HepG2 (cell line): ENCODE data around the gene TK1. TPM values are rescaled to one million over a fixed set of nuclear protein-coding genes. Genes with fewer than 3 reads are reported as not detected.

Experiments
- AGO2 ChIP-seq: fragments of 200-400 bp; formaldehyde crosslinking; optimal IDR thresholded peaks from 2 replicates; pipeline ENCODE3; 2017; ENCODE audit warnings: mild to moderate bottlenecking, low read depth, low read length, moderate library complexity
- BHLHE40 ChIP-seq: IDR thresholded peaks from 2 replicates; pipeline ENCODE4 v1.6.1; 2011; ENCODE audit warnings: low read length, improper control_type of control experiment
- MEIS1 ChIP-seq: sonication (generic); formaldehyde crosslinking; IDR thresholded peaks from 2 replicates; pipeline ENCODE4 v1.9.0; 2021; ENCODE audit warnings: mild to moderate bottlenecking, missing genetic modification reagents, moderate library complexity, borderline replicate concordance
- MIXL1 ChIP-seq: IDR thresholded peaks from 2 replicates; pipeline ENCODE4 v1.6.1; 2016
- PAF1 ChIP-seq: IDR thresholded peaks from 2 replicates; pipeline ENCODE4 v1.6.1; 2016; ENCODE audit warnings: missing genetic modification reagents, missing compliant biosample characterization
- POLR2A ChIP-seq, 2 experiments: IDR thresholded peaks; 2 replicates each; pipeline ENCODE4 v1.6.1; 2011; ENCODE audit warnings: low read depth in 2 of 2, low read length in 2 of 2, mild to moderate bottlenecking in 1 of 2, moderate library complexity in 1 of 2; ENCODE audit not compliant: insufficient read depth in 1 of 2
- SSRP1 ChIP-seq: IDR thresholded peaks from 2 replicates; pipeline ENCODE4 v1.6.1; 2016; ENCODE audit warnings: control low read depth
- TARDBP ChIP-seq: sonication (generic); formaldehyde crosslinking; IDR thresholded peaks from 2 replicates; pipeline ENCODE4 v1.8.0; 2022; ENCODE audit warnings: mild to moderate bottlenecking, missing genetic modification reagents
- TEAD3 ChIP-seq: optimal IDR thresholded peaks from 2 replicates; pipeline ENCODE3; 2016; ENCODE audit warnings: borderline replicate concordance
- TGIF2 ChIP-seq: IDR thresholded peaks from 2 replicates; pipeline ENCODE4 v1.6.1; 2016; ENCODE audit warnings: control low read depth, missing compliant biosample characterization
- TMF1 ChIP-seq: sonication (generic); formaldehyde crosslinking; IDR thresholded peaks from 2 replicates; pipeline ENCODE4 v1.8.1; 2022; ENCODE audit warnings: low read depth, missing genetic modification reagents
- ZBTB38 ChIP-seq: sonication (generic); formaldehyde crosslinking; IDR thresholded peaks from 2 replicates; pipeline ENCODE4 v1.5.1; 2020; ENCODE audit warnings: mild to moderate bottlenecking, missing genetic modification reagents
- ZFX ChIP-seq: sonication (generic); formaldehyde crosslinking; IDR thresholded peaks from 2 replicates; pipeline ENCODE4 v1.4.0; 2020; ENCODE audit warnings: mild to moderate bottlenecking, low read depth, missing genetic modification reagents, moderate library complexity
- ZNF331 ChIP-seq: sonication (generic); formaldehyde crosslinking; IDR thresholded peaks from 2 replicates; pipeline ENCODE4 v1.4.0; 2020; ENCODE audit warnings: missing genetic modification reagents
- ZNF468 ChIP-seq: sonication (generic); formaldehyde crosslinking; IDR thresholded peaks from 2 replicates; pipeline ENCODE4 v1.8.0; 2022; ENCODE audit warnings: mild to moderate bottlenecking, moderate library complexity, missing genetic modification reagents
- ZNF550 ChIP-seq: sonication (generic); formaldehyde crosslinking; IDR thresholded peaks from 2 replicates; pipeline ENCODE4 v1.4.0; 2020; ENCODE audit warnings: mild to moderate bottlenecking, missing genetic modification reagents, borderline replicate concordance
- ZNF788 ChIP-seq: sonication (generic); formaldehyde crosslinking; IDR thresholded peaks from 2 replicates; pipeline ENCODE4 v1.5.0; 2020; ENCODE audit warnings: mild to moderate bottlenecking, missing genetic modification reagents, borderline replicate concordance
- polyA plus RNA-seq, 8 experiments: library from polyadenylated mRNA; depleted of rRNA in 3 of 8; stranded (reverse) in 7 of 8; unstranded in 1 of 8; fragments of >200 nt; fragmentation: Illumina TruSeq in 4 of 8; extraction: Trizol in 4 of 8; gene quantifications; 2 replicates each; pipeline versions ENCODE4 v1.2.1 to v1.2.3, GENCODE V29; 2011 to 2016; ENCODE audit warnings: low read depth in 4 of 8, missing spikeins in 1 of 8, mixed read lengths in 1 of 8; ENCODE audit not compliant: insufficient read depth in 1 of 8
- total RNA-seq, 5 experiments: library from RNA; depleted of rRNA; stranded (reverse); fragments of >200 nt; fragmentation: Illumina TruSeq; extraction: Trizol; gene quantifications; 2 replicates each; pipeline ENCODE4 v1.2.3, GENCODE V29; 2016; ENCODE audit warnings: low read depth in 1 of 5
- TF ChIP-seq, protein P1 (sequence below): sonication (generic); formaldehyde crosslinking; IDR thresholded peaks from 2 replicates; pipeline ENCODE4 v1.5.1; 2020; ENCODE audit warnings: mild to moderate bottlenecking, missing genetic modification reagents, moderate library complexity
- TF ChIP-seq, protein P2 (sequence below): sonication (generic); formaldehyde crosslinking; IDR thresholded peaks from 2 replicates; pipeline ENCODE4 v1.9.0; 2021; ENCODE audit warnings: mild to moderate bottlenecking, missing genetic modification reagents
- TF ChIP-seq, protein P3 (sequence below): sonication (generic); formaldehyde crosslinking; IDR thresholded peaks from 2 replicates; pipeline ENCODE4 v1.8.0; 2022; ENCODE audit warnings: mild to moderate bottlenecking, missing genetic modification reagents, borderline replicate concordance

The TK1 gene
- total and polyA plus RNA-seq, 2 of the 13 experiments (the other 11 are each of a cell fraction or from before 2014, with no cell fraction given), result 45.0 to 96.0 TPM

DNA sequence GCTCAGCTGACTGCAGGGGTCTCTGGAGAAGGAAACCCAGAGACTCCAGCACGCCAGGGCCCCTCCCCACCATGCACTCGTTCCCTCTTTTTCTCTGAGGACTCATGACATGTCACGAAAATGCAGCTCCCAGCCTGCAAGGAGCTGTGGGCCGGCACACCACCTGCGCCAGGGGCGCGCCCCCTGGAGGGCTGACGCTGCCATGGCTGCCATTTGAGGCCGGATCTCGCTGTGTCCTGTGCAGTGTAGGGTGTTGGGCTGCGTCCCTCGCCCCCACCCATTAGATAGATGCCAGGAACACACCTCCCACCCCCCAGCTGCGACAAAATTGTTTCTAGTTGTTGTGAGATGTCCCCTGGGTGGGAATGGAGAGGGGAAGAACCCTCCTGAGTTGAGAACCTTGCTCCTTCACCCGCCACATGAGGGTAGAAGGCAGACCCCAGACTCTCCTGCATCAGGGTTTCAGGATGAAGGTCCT, 10.3 kb downstream of the TK1 start (continued):
- TF ChIP-seq ZFX (CRISPR knock-in tag) (peak; percentile 32; the same call in 1 of the 2 replicates), ZBTB38 (peak; percentile 34; the same call in 1 of the 2 replicates), ZNF550 (CRISPR knock-in tag) (0 out of 2 replicates have a peak, but pooled peaks have one; percentile 26), ZNF468 (no peak), BHLHE40 (peak; percentile 49; the same call in 1 of the 2 replicates), MIXL1 (CRISPR knock-in tag) (no peak), PAF1 (CRISPR knock-in tag) (peak; percentile 66; the same call in 1 of the 2 replicates), TARDBP (CRISPR knock-in tag) (0 out of 2 replicates have a peak, but pooled peaks have one; percentile 22), AGO2 (peak; percentile 88), MEIS1 (CRISPR knock-in tag) (0 out of 2 replicates have a peak, but pooled peaks have one; percentile 41), TGIF2 (CRISPR knock-in tag) (0 out of 2 replicates have a peak, but pooled peaks have one; percentile 27), POLR2A (IDR thresholded peaks at IDR 0.05; ENCODE audit: insufficient read depth in 1 of 2, low read depth in 2 of 2, low read length in 2 of 2) (0 out of 4 replicates have a peak, but pooled peaks of 1 of the 2 experiments have one; percentile 21), TMF1 (CRISPR knock-in tag) (no peak), TEAD3 (CRISPR knock-in tag) (peak; percentile 24), ZNF331 (CRISPR knock-in tag) (peak; percentile 31; the same call in 1 of the 2 replicates), SSRP1 (CRISPR knock-in tag) (0 out of 2 replicates have a peak, but pooled peaks have one; percentile 34), ZNF788 (CRISPR knock-in tag) (no peak)
- TF ChIP-seq, protein P1, sequence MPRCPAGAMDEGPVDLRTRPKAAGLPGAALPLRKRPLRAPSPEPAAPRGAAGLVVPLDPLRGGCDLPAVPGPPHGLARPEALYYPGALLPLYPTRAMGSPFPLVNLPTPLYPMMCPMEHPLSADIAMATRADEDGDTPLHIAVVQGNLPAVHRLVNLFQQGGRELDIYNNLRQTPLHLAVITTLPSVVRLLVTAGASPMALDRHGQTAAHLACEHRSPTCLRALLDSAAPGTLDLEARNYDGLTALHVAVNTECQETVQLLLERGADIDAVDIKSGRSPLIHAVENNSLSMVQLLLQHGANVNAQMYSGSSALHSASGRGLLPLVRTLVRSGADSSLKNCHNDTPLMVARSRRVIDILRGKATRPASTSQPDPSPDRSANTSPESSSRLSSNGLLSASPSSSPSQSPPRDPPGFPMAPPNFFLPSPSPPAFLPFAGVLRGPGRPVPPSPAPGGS (CRISPR knock-in tag), result peak; percentile 54; the same call in 1 of the 2 replicates
- TF ChIP-seq, protein P2, sequence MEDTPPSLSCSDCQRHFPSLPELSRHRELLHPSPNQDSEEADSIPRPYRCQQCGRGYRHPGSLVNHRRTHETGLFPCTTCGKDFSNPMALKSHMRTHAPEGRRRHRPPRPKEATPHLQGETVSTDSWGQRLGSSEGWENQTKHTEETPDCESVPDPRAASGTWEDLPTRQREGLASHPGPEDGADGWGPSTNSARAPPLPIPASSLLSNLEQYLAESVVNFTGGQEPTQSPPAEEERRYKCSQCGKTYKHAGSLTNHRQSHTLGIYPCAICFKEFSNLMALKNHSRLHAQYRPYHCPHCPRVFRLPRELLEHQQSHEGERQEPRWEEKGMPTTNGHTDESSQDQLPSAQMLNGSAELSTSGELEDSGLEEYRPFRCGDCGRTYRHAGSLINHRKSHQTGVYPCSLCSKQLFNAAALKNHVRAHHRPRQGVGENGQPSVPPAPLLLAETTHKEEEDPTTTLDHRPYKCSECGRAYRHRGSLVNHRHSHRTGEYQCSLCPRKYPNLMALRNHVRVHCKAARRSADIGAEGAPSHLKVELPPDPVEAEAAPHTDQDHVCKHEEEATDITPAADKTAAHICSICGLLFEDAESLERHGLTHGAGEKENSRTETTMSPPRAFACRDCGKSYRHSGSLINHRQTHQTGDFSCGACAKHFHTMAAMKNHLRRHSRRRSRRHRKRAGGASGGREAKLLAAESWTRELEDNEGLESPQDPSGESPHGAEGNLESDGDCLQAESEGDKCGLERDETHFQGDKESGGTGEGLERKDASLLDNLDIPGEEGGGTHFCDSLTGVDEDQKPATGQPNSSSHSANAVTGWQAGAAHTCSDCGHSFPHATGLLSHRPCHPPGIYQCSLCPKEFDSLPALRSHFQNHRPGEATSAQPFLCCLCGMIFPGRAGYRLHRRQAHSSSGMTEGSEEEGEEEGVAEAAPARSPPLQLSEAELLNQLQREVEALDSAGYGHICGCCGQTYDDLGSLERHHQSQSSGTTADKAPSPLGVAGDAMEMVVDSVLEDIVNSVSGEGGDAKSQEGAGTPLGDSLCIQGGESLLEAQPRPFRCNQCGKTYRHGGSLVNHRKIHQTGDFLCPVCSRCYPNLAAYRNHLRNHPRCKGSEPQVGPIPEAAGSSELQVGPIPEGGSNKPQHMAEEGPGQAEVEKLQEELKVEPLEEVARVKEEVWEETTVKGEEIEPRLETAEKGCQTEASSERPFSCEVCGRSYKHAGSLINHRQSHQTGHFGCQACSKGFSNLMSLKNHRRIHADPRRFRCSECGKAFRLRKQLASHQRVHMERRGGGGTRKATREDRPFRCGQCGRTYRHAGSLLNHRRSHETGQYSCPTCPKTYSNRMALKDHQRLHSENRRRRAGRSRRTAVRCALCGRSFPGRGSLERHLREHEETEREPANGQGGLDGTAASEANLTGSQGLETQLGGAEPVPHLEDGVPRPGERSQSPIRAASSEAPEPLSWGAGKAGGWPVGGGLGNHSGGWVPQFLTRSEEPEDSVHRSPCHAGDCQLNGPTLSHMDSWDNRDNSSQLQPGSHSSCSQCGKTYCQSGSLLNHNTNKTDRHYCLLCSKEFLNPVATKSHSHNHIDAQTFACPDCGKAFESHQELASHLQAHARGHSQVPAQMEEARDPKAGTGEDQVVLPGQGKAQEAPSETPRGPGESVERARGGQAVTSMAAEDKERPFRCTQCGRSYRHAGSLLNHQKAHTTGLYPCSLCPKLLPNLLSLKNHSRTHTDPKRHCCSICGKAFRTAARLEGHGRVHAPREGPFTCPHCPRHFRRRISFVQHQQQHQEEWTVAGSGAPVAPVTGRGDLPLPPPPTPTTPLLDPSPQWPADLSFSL (CRISPR knock-in tag), result 0 out of 2 replicates have a peak, but pooled peaks have one; percentile 13
- TF ChIP-seq, protein P3, sequence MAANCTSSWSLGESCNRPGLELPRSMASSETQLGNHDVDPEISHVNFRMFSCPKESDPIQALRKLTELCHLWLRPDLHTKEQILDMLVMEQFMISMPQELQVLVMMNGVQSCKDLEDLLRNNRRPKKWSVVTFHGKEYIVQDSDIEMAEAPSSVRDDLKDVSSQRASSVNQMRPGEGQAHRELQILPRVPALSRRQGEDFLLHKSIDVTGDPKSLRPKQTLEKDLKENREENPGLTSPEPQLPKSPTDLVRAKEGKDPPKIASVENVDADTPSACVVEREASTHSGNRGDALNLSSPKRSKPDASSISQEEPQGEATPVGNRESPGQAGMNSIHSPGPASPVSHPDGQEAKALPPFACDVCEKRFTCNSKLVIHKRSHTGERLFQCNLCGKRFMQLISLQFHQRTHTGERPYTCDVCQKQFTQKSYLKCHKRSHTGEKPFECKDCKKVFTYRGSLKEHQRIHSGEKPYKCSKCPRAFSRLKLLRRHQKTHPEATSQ (CRISPR knock-in tag), result no peak
